Smooth muscle cell (in vitro differentiated cells): ENCODE measurements around the gene PLD4. TPM values are rescaled to one million over a fixed set of nuclear protein-coding genes. Genes with fewer than 3 reads are reported as not detected.

Source experiments
- DNase-seq: peaks from one replicate; lab custom pipeline; 2025; ENCODE audit not compliant: unreplicated experiment; lab: John Stamatoyannopoulos, UW
- H2AFZ ChIP-seq: fragments of 200-600 bp; sonication (generic); 2 replicates; pipeline ENCODE4 v1.6.0; 2016; ENCODE audit warnings: antibody characterized with exemption, low read depth, mild to moderate bottlenecking
- H3F3A ChIP-seq: fragments of 200-600 bp; sonication (generic); 2 replicates; pipeline ENCODE4 v1.6.0; 2017; ENCODE audit warnings: antibody characterized with exemption, low read depth
- H3K27ac ChIP-seq: fragments of 200-600 bp; sonication (generic); 2 replicates; pipeline ENCODE4 v1.5.1; 2016; ENCODE audit warnings: low read depth, mild to moderate bottlenecking
- H3K27me3 ChIP-seq: fragments of 200-600 bp; sonication (generic); 2 replicates; pipeline ENCODE4 v1.6.1; 2016; ENCODE audit warnings: low read depth, mild to moderate bottlenecking
- H3K36me3 ChIP-seq: fragments of 200-600 bp; sonication (generic); 2 replicates; pipeline ENCODE4 v1.5.1; 2016; ENCODE audit warnings: low read depth
- H3K4me1 ChIP-seq: fragments of 200-600 bp; sonication (generic); 2 replicates; pipeline ENCODE4 v1.5.1; 2016; ENCODE audit warnings: low read depth
- H3K4me2 ChIP-seq: fragments of 200-600 bp; sonication (generic); 2 replicates; pipeline ENCODE4 v1.6.0; 2016; ENCODE audit warnings: mild to moderate bottlenecking
- H3K4me3 ChIP-seq: fragments of 200-600 bp; sonication (generic); 2 replicates; pipeline ENCODE4 v1.5.1; 2016; ENCODE audit warnings: mild to moderate bottlenecking
- H3K79me2 ChIP-seq: fragments of 200-600 bp; sonication (generic); 2 replicates; pipeline ENCODE4 v1.6.0; 2016; ENCODE audit warnings: low read depth, mild to moderate bottlenecking
- H3K9ac ChIP-seq: fragments of 200-600 bp; sonication (generic); 2 replicates; pipeline ENCODE4 v1.6.0; 2016; ENCODE audit warnings: low read depth
- H3K9me3 ChIP-seq: fragments of 200-600 bp; sonication (generic); replicated peaks from 2 replicates; pipeline ENCODE4 v1.5.1; 2016; ENCODE audit warnings: low read depth
- H4K20me1 ChIP-seq: fragments of 200-600 bp; sonication (generic); 2 replicates; pipeline ENCODE4 v1.6.0; 2016; ENCODE audit warnings: low read depth
- WGBS: methylation state at CpG from one replicate; pipeline ENCODE4 v1.1.7; 2016; ENCODE audit warnings: low lambda C conversion rate; 5-methylcytosine and 5-hydroxymethylcytosine counted together
- polyA plus RNA-seq: library from polyadenylated mRNA; unstranded; fragments of >200 nt; fragmentation: Nextera tagmentation; extraction: Ambion mirVana; gene quantifications from 2 replicates; pipeline ENCODE4 v1.2.1, GENCODE V29; 2016
- total RNA-seq: library from RNA; depleted of rRNA; stranded (reverse); fragments of >200 nt; gene quantifications from 2 replicates; pipeline ENCODE4 v1.2.3, GENCODE V29; 2014
- TF ChIP-seq, protein P1 (sequence below): fragments of 200-600 bp; sonication (generic); IDR thresholded peaks from 2 replicates; pipeline ENCODE4 v1.5.1; 2017; ENCODE audit warnings: borderline replicate concordance, mild to moderate bottlenecking, antibody characterized with exemption; ENCODE audit not compliant: insufficient read depth, poor library complexity, severe bottlenecking

The PLD4 gene
- total and polyA plus RNA-seq, 2 experiments from 2014 or later: 0.06 to 0.09 TPM

DNA sequence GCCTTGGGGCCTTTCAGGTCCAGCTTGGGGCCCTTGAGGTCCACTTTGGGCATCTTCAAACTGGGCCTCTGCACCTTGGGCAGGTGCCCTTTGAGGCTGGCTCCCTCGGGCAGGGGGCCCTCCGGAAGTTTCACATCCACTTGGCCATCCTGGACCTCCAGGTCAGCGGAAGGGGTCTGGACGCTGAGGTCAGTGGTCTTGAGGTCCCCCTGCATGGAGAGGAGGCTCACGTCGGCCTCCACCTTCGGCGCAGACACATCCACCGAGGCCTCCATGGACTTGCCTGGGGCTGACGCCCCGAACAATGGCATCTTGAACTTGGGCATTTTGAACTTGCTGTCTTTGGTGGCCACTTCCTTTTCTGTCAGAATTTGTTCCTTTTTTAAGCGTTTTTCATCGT, 28.4 kb downstream of the PLD4 start:
- DNase-seq: no peak
- no peak overlapping the region for H3K4me2 ChIP-seq
- TF ChIP-seq, protein P1, sequence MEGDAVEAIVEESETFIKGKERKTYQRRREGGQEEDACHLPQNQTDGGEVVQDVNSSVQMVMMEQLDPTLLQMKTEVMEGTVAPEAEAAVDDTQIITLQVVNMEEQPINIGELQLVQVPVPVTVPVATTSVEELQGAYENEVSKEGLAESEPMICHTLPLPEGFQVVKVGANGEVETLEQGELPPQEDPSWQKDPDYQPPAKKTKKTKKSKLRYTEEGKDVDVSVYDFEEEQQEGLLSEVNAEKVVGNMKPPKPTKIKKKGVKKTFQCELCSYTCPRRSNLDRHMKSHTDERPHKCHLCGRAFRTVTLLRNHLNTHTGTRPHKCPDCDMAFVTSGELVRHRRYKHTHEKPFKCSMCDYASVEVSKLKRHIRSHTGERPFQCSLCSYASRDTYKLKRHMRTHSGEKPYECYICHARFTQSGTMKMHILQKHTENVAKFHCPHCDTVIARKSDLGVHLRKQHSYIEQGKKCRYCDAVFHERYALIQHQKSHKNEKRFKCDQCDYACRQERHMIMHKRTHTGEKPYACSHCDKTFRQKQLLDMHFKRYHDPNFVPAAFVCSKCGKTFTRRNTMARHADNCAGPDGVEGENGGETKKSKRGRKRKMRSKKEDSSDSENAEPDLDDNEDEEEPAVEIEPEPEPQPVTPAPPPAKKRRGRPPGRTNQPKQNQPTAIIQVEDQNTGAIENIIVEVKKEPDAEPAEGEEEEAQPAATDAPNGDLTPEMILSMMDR: no peak

DNA sequence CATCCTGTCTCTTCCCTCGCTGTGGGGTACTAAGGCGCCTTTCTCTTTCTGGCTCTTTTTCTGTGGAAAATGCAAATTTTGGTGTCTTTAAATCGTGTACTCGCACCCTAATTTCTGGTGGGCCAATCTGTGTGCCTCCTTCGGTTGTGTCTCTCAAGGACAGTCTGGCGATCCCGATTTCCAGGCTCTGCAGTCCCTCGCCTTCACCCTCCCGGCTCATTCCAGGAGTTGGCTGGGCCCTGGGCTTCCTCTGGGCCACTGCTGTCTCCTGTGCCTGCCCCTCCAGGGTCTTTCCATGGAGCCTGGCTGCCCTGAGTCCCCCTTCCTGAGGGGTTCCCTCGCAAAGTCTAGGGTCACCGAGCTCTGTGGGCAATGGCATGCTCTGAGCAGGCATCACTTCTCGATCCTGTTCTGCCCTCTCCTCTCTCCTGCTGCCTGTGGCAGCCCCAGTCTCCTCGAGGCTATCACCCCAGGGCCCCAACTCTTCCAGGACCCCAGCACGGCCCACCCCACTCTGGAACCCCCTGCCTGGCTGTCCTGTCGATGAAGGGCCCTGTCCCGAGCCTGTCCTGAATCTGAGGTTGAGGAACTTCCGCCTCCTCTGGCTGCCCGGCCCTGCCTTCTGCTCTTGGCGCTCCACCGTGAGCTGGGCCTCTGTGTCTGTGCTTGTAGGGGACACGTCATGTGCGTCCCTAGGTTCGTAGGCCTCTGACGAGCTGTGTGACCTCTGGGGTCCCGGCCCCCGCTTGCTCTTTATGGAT, 29.4 kb downstream of the PLD4 start:
- Histone ChIP-seq H4K20me1 (peaks cover 23% of the 10 kb centered on the region), H3K27ac (no peak overlapping the region), H3K4me3 (no peak overlapping the region), H2AFZ (no peak overlapping the region), H3K79me2 (no peaks in the 10 kb centered on the region), H3K4me1 (no peaks in the 10 kb centered on the region), H3K36me3 (no peaks in the 10 kb centered on the region), H3K4me2 (no peak overlapping the region), H3K27me3 (no peaks in the 10 kb centered on the region), H3K9ac (no peak overlapping the region), H3K9me3 (no peaks in the 10 kb centered on the region), H3F3A (no peaks in the 10 kb centered on the region)
- DNase-seq: no peak
- 90% methylated on average over 24 of the region's 26 CpGs for WGBS
- TF ChIP-seq, protein P1: no peak

More for the DNA sequence above, 28.4 kb downstream of the PLD4 start:
- H3K36me3 ChIP-seq: no peaks in the 10 kb centered on the region
- H3K9ac ChIP-seq: no peak overlapping the region
- no peaks in the 10 kb centered on the region for H3K27me3 ChIP-seq
- 95% methylated on average over 13 of the region's 13 CpGs for WGBS
- H3F3A ChIP-seq: no peaks in the 10 kb centered on the region
- no peaks in the 10 kb centered on the region for H3K79me2 ChIP-seq
- peaks cover 13% of the 10 kb centered on the region for H4K20me1 ChIP-seq
- no peaks in the 10 kb centered on the region for H3K9me3 ChIP-seq
- no peak overlapping the region for H2AFZ ChIP-seq
- no peak overlapping the region for H3K27ac ChIP-seq
- H3K4me3 ChIP-seq: no peak overlapping the region
- H3K4me1 ChIP-seq: no peaks in the 10 kb centered on the region

DNA sequence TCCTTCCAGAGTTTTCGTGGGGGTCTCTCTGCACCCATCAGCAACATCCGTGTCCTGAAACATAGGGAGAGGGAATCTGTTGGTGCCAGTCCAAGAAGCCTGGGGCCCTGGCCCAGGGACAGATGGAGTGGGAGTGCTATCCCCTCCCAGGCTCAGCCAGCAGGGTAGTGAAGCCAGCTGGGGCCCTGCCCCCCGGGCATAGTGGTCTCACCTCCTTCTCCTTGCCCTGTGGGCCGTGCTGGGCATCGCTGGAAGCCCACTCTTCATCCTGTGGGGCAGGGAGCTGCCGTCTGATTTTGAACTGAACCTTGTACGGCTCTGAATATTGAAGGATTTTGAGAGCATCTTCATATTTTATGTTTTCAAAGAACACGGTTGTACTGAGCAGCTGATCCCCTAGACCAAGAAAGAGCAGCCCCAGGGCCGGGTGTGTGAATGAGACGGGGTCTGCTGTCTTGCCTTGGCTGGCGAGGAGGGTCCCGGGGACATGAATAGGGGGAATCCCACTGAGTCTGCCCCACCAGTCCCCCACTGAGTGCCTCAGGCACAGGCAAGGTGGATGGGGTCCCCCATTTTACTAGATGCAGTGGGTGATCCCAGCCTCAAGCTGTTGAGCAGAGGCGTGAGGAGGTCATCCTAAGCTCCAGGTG, 30.2 kb downstream of the PLD4 start:
- H3K4me1 ChIP-seq: no peaks in the 10 kb centered on the region
- no peak overlapping the region for H3K9ac ChIP-seq
- no peak for DNase-seq
- no peaks in the 10 kb centered on the region for H3K27me3 ChIP-seq
- H3K79me2 ChIP-seq: no peaks in the 10 kb centered on the region
- no peaks in the 10 kb centered on the region for H3F3A ChIP-seq
- 88% methylated on average over 13 of the region's 13 CpGs for WGBS
- H3K4me3 ChIP-seq: no peak overlapping the region
- no peak overlapping the region for H3K4me2 ChIP-seq
- no peaks in the 10 kb centered on the region for H3K36me3 ChIP-seq
- TF ChIP-seq, protein P1: no peak
- no peak overlapping the region for H2AFZ ChIP-seq
- H3K9me3 ChIP-seq: no peaks in the 10 kb centered on the region
- peaks cover 30% of the 10 kb centered on the region for H4K20me1 ChIP-seq
- no peak overlapping the region for H3K27ac ChIP-seq

DNA sequence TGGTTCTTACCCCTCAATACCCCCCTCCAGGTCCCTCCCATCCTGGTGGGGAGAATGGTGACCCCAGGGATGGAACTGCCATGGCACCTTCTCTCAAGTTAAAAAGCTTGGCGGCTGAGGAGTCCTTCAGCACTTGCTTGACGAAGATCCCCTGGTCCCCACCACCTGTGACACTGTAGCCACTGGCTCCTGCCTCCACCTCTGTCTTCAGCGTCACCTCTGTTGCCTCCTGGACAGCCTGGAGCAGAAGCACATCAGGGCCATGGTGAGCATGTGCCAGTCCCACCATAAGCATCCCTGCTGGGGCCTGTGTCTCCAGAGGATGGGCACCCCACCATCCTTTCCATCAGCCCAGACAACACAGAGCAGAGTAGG, 30.7 kb downstream of the PLD4 start:
- H3K4me2 ChIP-seq: no peak overlapping the region
- DNase-seq: no peak
- H3F3A ChIP-seq: no peaks in the 10 kb centered on the region
- H4K20me1 ChIP-seq: peaks cover 35% of the 10 kb centered on the region
- no peaks in the 10 kb centered on the region for H3K9me3 ChIP-seq
- H3K9ac ChIP-seq: no peak overlapping the region
- no peak overlapping the region for H3K27ac ChIP-seq
- H3K4me1 ChIP-seq: no peaks in the 10 kb centered on the region
- H3K79me2 ChIP-seq: no peaks in the 10 kb centered on the region
- no peaks in the 10 kb centered on the region for H3K36me3 ChIP-seq
- H2AFZ ChIP-seq: no peak overlapping the region
- WGBS: 88% methylated on average over 3 of the region's 3 CpGs
- H3K4me3 ChIP-seq: no peak overlapping the region
- TF ChIP-seq, protein P1: no peak
- H3K27me3 ChIP-seq: no peaks in the 10 kb centered on the region
